Panc1 (cell line): ENCODE results near the gene EPB41L4B. TPM values are rescaled to one million over a fixed set of nuclear protein-coding genes. Genes with fewer than 3 reads are reported as not detected.

Experiments used
- ATAC-seq: fragments of 200-7000 bp; cut with Tn5 transposase; 2 replicates; pipeline ENCODE4 v1.9.1; 2020; ENCODE audit warnings: mild to moderate bottlenecking, moderate library complexity
- BruUV-seq: library from RNA; stranded (reverse); fragments of 400-500 nt; replicated peaks from 2 replicates; lab custom pipeline; 2021; lab: Mats Ljungman, UMichigan
- CTCF ChIA-PET: fragments of 300-600 bp; sonication (Branson Sonifier 250); formaldehyde crosslinking; loops from one replicate; lab custom pipeline; 2022; ENCODE audit warnings: antibody characterized with exemption; lab: Charles Lee
- POLR2A ChIA-PET: fragments of 300-600 bp; sonication (Branson Sonifier 250); formaldehyde crosslinking; loops from one replicate; lab custom pipeline; 2022; ENCODE audit warnings: antibody characterized with exemption; lab: Charles Lee
- DNase-seq: peaks from one replicate; pipeline ENCODE4 v3.0.0-alpha.2; 2010; ENCODE audit warnings: low read depth, low spot score
- H3K27ac ChIP-seq: 2 replicates; pipeline ENCODE4 v1.5.1; 2011; ENCODE audit warnings: mild to moderate bottlenecking, low read length, inconsistent platforms
- H3K27me3 ChIP-seq: fragments of 200-500 bp; sonication (Bioruptor generic); 2 replicates; pipeline ENCODE4 v1.6.0; 2014; ENCODE audit warnings: low read length, inconsistent platforms; ENCODE audit not compliant: control insufficient read depth, insufficient read depth
- H3K36me3 ChIP-seq: fragments of 200-500 bp; sonication (Bioruptor generic); 2 replicates; pipeline ENCODE4 v1.5.1; 2014; ENCODE audit warnings: inconsistent platforms, mild to moderate bottlenecking, low read length, moderate library complexity; ENCODE audit not compliant: control insufficient read depth, insufficient read depth
- H3K4me1 ChIP-seq: 2 replicates; pipeline ENCODE4 v1.5.1; 2011; ENCODE audit warnings: inconsistent platforms, mild to moderate bottlenecking, low read length, moderate library complexity; ENCODE audit not compliant: control insufficient read depth, insufficient read depth
- H3K4me3 ChIP-seq, 2 experiments: 2 replicates each; pipeline ENCODE4 v1.5.1; 2011 to 2012; ENCODE audit warnings: low read depth in 2 of 2, low read length in 2 of 2, mild to moderate bottlenecking in 2 of 2, inconsistent platforms in 1 of 2, moderate library complexity in 1 of 2
- H3K9me3 ChIP-seq: fragments of 200-500 bp; sonication (Bioruptor generic); 2 replicates; pipeline ENCODE4 v1.5.1; 2014; ENCODE audit warnings: low read depth, mild to moderate bottlenecking, inconsistent platforms, low read length, moderate library complexity; ENCODE audit not compliant: control insufficient read depth, insufficient read depth
- CTCF ChIP-seq: fragments of 450-650 bp; IDR thresholded peaks from 2 replicates; pipeline ENCODE4 v1.5.1; 2017; ENCODE audit warnings: mild to moderate bottlenecking
- POLR2AphosphoS5 ChIP-seq: IDR thresholded peaks from 2 replicates; pipeline ENCODE4 v1.6.1; 2012; ENCODE audit warnings: mild to moderate bottlenecking, low read depth, low read length, moderate library complexity
- SIN3A ChIP-seq: IDR thresholded peaks from 2 replicates; pipeline ENCODE4 v1.6.1; 2012; ENCODE audit warnings: low read depth, mild to moderate bottlenecking, low read length, moderate library complexity, borderline replicate concordance; ENCODE audit not compliant: insufficient read depth
- TCF7L2 ChIP-seq: IDR thresholded peaks from 2 replicates; pipeline ENCODE4 v1.6.1; 2011; ENCODE audit warnings: mild to moderate bottlenecking, low read depth, low read length, inconsistent platforms
- in situ Hi-C: cut with HindIII; loops from 2 replicates; pipeline ENCODE4 v1.10.0; 2016; ENCODE audit warnings: low sequenced_read_pairs, low pct_unique_long_range_greater_than_20kb
- intact Hi-C: fragments of 100-400 bp; cut with micrococcal nuclease; formaldehyde crosslinking; loops from one replicate; pipeline ENCODE4 v1.10.0; 2022; ENCODE audit not compliant: unreplicated experiment
- total RNA-seq: library from RNA; stranded (reverse); gene quantifications from one replicate; pipeline ENCODE4 v1.2.1, GENCODE V29; 2021; ENCODE audit not compliant: unreplicated experiment
- TF ChIP-seq, protein P1 (sequence below), 2 experiments: IDR thresholded peaks; 2 replicates each; pipeline ENCODE4 v1.6.1; 2011 to 2012; ENCODE audit warnings: low read depth in 2 of 2, control low read depth in 1 of 2, low read length in 1 of 2, mild to moderate bottlenecking in 1 of 2, moderate library complexity in 1 of 2; ENCODE audit not compliant: insufficient read depth in 1 of 2

EPB41L4B gene
- total RNA-seq, 1 experiment from 2014 or later, result 27.8 TPM

- DNase-seq (no peak), ATAC-seq (no peak)
- Histone ChIP-seq H3K4me1 (no peaks in the 10 kb centered on the region), H3K9me3 (no peaks in the 10 kb centered on the region), H3K27ac (no peak overlapping the region), H3K27me3 (no peaks in the 10 kb centered on the region), H3K36me3 (no peaks in the 10 kb centered on the region), H3K4me3 (no peak overlapping the region)
- intact Hi-C loops, result no loop called here
- CTCF ChIA-PET, result no interaction called here
- TF ChIP-seq POLR2AphosphoS5, result no peak
- POLR2A ChIA-PET, result no interaction called here
- no TSS peak for BruUV-seq
- in situ Hi-C loops, result no loop called here
These were observed 108.1 kb downstream of the EPB41L4B start for GRCh38 chr9:109212768-109213167.

GRCh38 chr9:109206670-109207069, 114.2 kb downstream of the EPB41L4B start:
- ChIA-PET CTCF (interaction anchor here (0.6 kb wide), 2 partner anchors 25 to 123 kb away, joined by 3 to 8 read pairs; no protein-coding TSS in a partner anchor), POLR2A (no interaction called here)
- Histone ChIP-seq H3K27me3 (no peaks in the 10 kb centered on the region), H3K27ac (no peak overlapping the region), H3K4me1 (no peaks in the 10 kb centered on the region), H3K4me3 (no peak overlapping the region), H3K36me3 (no peaks in the 10 kb centered on the region), H3K9me3 (no peaks in the 10 kb centered on the region)
- ATAC-seq, result no peak
- TF ChIP-seq CTCF (no peak), TCF7L2 (no peak)
- TF ChIP-seq, protein P1, sequence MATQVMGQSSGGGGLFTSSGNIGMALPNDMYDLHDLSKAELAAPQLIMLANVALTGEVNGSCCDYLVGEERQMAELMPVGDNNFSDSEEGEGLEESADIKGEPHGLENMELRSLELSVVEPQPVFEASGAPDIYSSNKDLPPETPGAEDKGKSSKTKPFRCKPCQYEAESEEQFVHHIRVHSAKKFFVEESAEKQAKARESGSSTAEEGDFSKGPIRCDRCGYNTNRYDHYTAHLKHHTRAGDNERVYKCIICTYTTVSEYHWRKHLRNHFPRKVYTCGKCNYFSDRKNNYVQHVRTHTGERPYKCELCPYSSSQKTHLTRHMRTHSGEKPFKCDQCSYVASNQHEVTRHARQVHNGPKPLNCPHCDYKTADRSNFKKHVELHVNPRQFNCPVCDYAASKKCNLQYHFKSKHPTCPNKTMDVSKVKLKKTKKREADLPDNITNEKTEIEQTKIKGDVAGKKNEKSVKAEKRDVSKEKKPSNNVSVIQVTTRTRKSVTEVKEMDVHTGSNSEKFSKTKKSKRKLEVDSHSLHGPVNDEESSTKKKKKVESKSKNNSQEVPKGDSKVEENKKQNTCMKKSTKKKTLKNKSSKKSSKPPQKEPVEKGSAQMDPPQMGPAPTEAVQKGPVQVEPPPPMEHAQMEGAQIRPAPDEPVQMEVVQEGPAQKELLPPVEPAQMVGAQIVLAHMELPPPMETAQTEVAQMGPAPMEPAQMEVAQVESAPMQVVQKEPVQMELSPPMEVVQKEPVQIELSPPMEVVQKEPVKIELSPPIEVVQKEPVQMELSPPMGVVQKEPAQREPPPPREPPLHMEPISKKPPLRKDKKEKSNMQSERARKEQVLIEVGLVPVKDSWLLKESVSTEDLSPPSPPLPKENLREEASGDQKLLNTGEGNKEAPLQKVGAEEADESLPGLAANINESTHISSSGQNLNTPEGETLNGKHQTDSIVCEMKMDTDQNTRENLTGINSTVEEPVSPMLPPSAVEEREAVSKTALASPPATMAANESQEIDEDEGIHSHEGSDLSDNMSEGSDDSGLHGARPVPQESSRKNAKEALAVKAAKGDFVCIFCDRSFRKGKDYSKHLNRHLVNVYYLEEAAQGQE (IDR thresholded peaks at IDR 0.05; ENCODE audit: insufficient read depth in 1 of 2, low read depth in 2 of 2, low read length in 1 of 2), result no peak
- in situ Hi-C loops, result no loop called here
- intact Hi-C loops, result no loop called here
- no peak for DNase-seq
- BruUV-seq, result no TSS peak

DNA sequence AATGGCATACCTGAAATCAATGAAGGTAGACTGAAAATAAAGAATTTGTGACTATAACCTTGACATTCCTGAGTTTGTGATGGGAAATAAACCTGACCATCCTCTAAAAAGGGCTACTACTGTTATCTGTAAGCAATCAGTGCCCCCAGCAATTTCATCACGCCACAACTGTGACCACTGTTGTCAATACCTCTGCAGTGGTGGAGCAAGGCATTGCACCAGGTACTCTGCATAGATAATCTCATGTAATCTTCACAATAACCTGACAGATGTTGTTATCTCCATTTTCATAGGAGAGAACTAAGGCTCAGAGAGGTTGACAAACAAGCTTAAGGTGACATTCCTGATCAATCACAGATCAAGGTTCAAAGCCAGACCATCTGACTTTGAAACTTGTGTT, 115.3 kb downstream of the EPB41L4B start:
- no peak for ATAC-seq
- H3K9me3 ChIP-seq, result no peaks in the 10 kb centered on the region
- CTCF ChIA-PET, result no interaction called here
- H3K27ac ChIP-seq, result no peak overlapping the region
- H3K27me3 ChIP-seq, result no peaks in the 10 kb centered on the region
- POLR2A ChIA-PET, result no interaction called here
- intact Hi-C loops, result no loop called here
- in situ Hi-C loops, result no loop called here
- no peak overlapping the region for H3K4me3 ChIP-seq
- H3K4me1 ChIP-seq, result no peaks in the 10 kb centered on the region
- no peaks in the 10 kb centered on the region for H3K36me3 ChIP-seq
- DNase-seq, result no peak
- TF ChIP-seq POLR2AphosphoS5 (no peak), TCF7L2 (no peak), SIN3A (no peak), CTCF (no peak)
- TF ChIP-seq, protein P1 (IDR thresholded peaks at IDR 0.05; ENCODE audit: insufficient read depth in 1 of 2, low read depth in 2 of 2, low read length in 1 of 2), result no peak
- BruUV-seq, result no TSS peak
